ENCODE data around the gene MAB21L2.

DNA sequence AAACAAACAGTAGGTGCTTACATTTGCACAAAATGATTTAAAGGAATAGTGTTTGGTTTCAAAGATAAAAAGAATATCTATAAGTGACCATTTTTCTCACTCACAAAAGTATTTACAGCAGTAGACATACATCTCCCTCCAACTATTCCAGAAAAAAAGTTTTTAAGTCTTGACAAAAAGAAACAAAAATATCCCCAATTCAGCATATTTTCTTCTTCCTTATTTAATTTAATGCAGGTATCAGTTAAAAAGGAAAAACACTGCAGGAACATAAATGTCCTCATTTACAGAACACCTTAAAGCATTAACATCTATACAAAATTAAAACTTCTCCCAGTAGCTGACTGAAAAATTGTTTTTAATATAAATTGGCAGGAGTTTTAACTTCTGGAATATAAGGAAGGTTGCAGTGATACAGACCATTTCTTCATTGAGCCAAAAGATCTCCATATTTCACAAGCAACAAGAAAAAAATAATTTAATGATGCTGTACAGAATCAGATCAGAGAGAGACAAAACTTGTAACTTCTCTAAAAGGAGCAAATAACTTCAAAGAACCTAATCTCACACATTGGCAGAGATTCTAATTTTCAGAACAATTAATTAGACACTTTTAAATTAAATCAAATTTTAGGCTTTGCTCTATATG, 4.3 kb downstream of the MAB21L2 start:
- TF ChIP-seq FOSL1 (IDR thresholded peaks at IDR 0.05; ENCODE audit: insufficient read depth, low read depth, low read length) (no peak), JUN (IDR thresholded peaks at IDR 0.05; ENCODE audit: low read depth, low read length) (no peak), EZH2 (IDR thresholded peaks at IDR 0.05; ENCODE audit: low read depth, low read length, severe bottlenecking) (no peak), NANOG (IDR thresholded peaks at IDR 0.05; ENCODE audit: insufficient read depth, low read depth, low read length, poor library complexity, severe bottlenecking) (no peak), GTF2F1 (IDR thresholded peaks at IDR 0.05; ENCODE audit: borderline replicate concordance, low read depth, low read length) (no peak)
- TF ChIP-seq, protein P1, sequence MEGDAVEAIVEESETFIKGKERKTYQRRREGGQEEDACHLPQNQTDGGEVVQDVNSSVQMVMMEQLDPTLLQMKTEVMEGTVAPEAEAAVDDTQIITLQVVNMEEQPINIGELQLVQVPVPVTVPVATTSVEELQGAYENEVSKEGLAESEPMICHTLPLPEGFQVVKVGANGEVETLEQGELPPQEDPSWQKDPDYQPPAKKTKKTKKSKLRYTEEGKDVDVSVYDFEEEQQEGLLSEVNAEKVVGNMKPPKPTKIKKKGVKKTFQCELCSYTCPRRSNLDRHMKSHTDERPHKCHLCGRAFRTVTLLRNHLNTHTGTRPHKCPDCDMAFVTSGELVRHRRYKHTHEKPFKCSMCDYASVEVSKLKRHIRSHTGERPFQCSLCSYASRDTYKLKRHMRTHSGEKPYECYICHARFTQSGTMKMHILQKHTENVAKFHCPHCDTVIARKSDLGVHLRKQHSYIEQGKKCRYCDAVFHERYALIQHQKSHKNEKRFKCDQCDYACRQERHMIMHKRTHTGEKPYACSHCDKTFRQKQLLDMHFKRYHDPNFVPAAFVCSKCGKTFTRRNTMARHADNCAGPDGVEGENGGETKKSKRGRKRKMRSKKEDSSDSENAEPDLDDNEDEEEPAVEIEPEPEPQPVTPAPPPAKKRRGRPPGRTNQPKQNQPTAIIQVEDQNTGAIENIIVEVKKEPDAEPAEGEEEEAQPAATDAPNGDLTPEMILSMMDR (IDR thresholded peaks at IDR 0.05; ENCODE audit: control extremely low read depth in 1 of 3, insufficient read depth in 1 of 3, low read depth in 1 of 3, low read length in 3 of 3) = no peak
- TF ChIP-seq, protein P2, sequence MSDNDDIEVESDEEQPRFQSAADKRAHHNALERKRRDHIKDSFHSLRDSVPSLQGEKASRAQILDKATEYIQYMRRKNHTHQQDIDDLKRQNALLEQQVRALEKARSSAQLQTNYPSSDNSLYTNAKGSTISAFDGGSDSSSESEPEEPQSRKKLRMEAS (IDR thresholded peaks at IDR 0.05) = no peak
